Measurements from ENCODE around the gene PPIE. TPM values are rescaled to one million over a fixed set of nuclear protein-coding genes. Genes with fewer than 3 reads are reported as not detected.

Gene PPIE
- total RNA-seq, 1 experiment from 2014 or later = 42.5 TPM

DNA sequence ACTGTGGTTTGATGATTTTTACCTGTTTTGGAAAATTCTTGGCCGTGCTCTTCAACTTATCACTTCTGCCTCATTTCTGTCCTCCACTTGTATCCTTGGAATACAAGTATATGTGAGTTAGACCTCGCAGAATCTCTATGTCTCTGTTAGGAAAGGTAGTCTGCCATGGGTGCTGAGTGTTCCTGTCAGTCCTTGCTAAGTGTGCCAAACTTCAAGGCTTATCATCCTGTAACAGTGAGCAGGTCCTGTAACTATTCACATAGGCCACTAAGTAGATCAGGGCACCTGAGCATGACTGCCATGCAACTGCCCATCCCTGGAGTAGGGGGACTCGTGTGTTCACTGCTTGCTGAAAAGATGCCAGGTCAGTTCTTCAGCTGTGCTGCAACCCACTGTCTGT, 74.2 kb downstream of the PPIE start (continued):
- TF ChIP-seq ZNF671 (CRISPR knock-in tag; IDR thresholded peaks at IDR 0.05) = no peak
- no peak for TF ChIP-seq AR (CRISPR knock-in tag; IDR thresholded peaks at IDR 0.05)
- no peak for TF ChIP-seq GTF2I (CRISPR knock-in tag; conservative IDR thresholded peaks at IDR 0.05)
- no peak for TF ChIP-seq CBFB (CRISPR knock-in tag; IDR thresholded peaks at IDR 0.05; ENCODE audit: low read depth)
- TF ChIP-seq ZNF232 (CRISPR knock-in tag; IDR thresholded peaks at IDR 0.05) = no peak

Other genes with a start within 250 kb of the PPIE start
- gene BMP8A, start 247.2 kb upstream of the PPIE start, total RNA-seq (2021) = 0.94 to 1.2 TPM (median 1.0 TPM) in 3 replicates
- 269 to 293 TPM (median 271 TPM) in 3 replicates for gene PABPC4, start 162.1 kb upstream of the PPIE start, total RNA-seq (2021)
- gene HEYL, start 99.2 kb upstream of the PPIE start, total RNA-seq (2021) = 2.3 to 3.6 TPM (median 3.2 TPM) in 3 replicates
- gene NT5C1A, start 66.8 kb upstream of the PPIE start, total RNA-seq (2021) = not detected in 3 replicates
- gene HPCAL4, start 47.4 kb upstream of the PPIE start, total RNA-seq (2021) = 0.50 to 0.80 TPM (median 0.60 TPM) in 3 replicates
- gene OXCT2, start 32.5 kb downstream of the PPIE start, total RNA-seq (2021) = 1.7 to 2.4 TPM (median 2.3 TPM) in 3 replicates
- 0.74 to 0.92 TPM (median 0.82 TPM) in 3 replicates for gene BMP8B, start 50.0 kb downstream of the PPIE start, total RNA-seq (2021)
- 26.3 to 31.4 TPM (median 27.3 TPM) in 3 replicates for gene TRIT1, start 144.6 kb downstream of the PPIE start, total RNA-seq (2021)
- gene MYCL, start 163.0 kb downstream of the PPIE start, total RNA-seq (2021) = 31.0 to 32.6 TPM (median 32.2 TPM) in 3 replicates
- 11.5 to 14.0 TPM (median 12.9 TPM) in 3 replicates for gene MFSD2A, start 216.3 kb downstream of the PPIE start, total RNA-seq (2021)